CD4-positive, alpha-beta T cell treated with Interleukin-4 for 4 hours (primary cell): Measurements from ENCODE around the gene OR2AK2.

Experiments
- DNase-seq: peaks from one replicate; pipeline ENCODE4 v3.0.0-alpha.2; 2020

Gene OR2AK2

GRCh38 chr1:247964933-247965332 is at the start of gene OR2AK2:
OR2AK2 (plus strand) TSS chr1:247965233; CDS start chr1:247965377, 144 bp downstream.
- no peak for DNase-seq

- DNase-seq, result no peak
Observed at GRCh38 chr1:247919952-247920351, 45.1 kb upstream of the OR2AK2 start, which contains the start of gene OR2T8. OR2T8 (plus strand) TSS chr1:247920252; CDS start chr1:247921018, 766 bp downstream.

GRCh38 chr1:247923941-247924340 is 41.1 kb upstream of the OR2AK2 start:
- no peak for DNase-seq

- no peak for DNase-seq
Observed at GRCh38 chr1:247924868-247925267, 40.2 kb upstream of the OR2AK2 start, which contains the start of gene OR2AJ1. OR2AJ1 (plus strand) TSS chr1:247924889; CDS start chr1:247933769, 8,880 bp downstream.

- no peak for DNase-seq
Observed at GRCh38 chr1:247933989-247934388, 31.0 kb upstream of the OR2AK2 start.

GRCh38 chr1:247935781-247936180 is 29.3 kb upstream of the OR2AK2 start:
- DNase-seq, result no peak

GRCh38 chr1:247936415-247936814 is 28.6 kb upstream of the OR2AK2 start:
- DNase-seq, result no peak

- DNase-seq, result peak; percentile 80
Observed at GRCh38 chr1:247936965-247937734, 27.9 kb upstream of the OR2AK2 start.

- no peak for DNase-seq
Observed at GRCh38 chr1:247942624-247943023, 22.4 kb upstream of the OR2AK2 start.

GRCh38 chr1:247948558-247948957 is 16.5 kb upstream of the OR2AK2 start, which contains the start of gene OR2L8:
OR2L8 (plus strand) TSS chr1:247948858; CDS start chr1:247948858, 0 bp downstream.
- no peak for DNase-seq

GRCh38 chr1:247953408-247953807 is 11.6 kb upstream of the OR2AK2 start:
- no peak for DNase-seq

GRCh38 chr1:247961791-247962190 is 3.2 kb upstream of the OR2AK2 start:
- DNase-seq, result no peak

- no peak for DNase-seq
Observed at GRCh38 chr1:247962911-247963588, 2.0 kb upstream of the OR2AK2 start.

- no peak for DNase-seq
Observed at GRCh38 chr1:247966532-247967204, 1.6 kb downstream of the OR2AK2 start.

- no peak for DNase-seq
Observed at GRCh38 chr1:247992986-247993385, 28.0 kb downstream of the OR2AK2 start.

- DNase-seq, result no peak
Observed at GRCh38 chr1:247998811-247999210, 33.8 kb downstream of the OR2AK2 start.

- DNase-seq, result no peak
Observed at GRCh38 chr1:248000169-248000568, 35.1 kb downstream of the OR2AK2 start.

- no peak for DNase-seq
Observed at GRCh38 chr1:248007778-248008177, 42.7 kb downstream of the OR2AK2 start.

GRCh38 chr1:248009681-248010080 is 44.6 kb downstream of the OR2AK2 start:
- no peak for DNase-seq

- no peak for DNase-seq
Observed at GRCh38 chr1:248013229-248013710, 48.2 kb downstream of the OR2AK2 start, which contains the start of gene OR2L5. OR2L5 (plus strand) TSS chr1:248013660; CDS start chr1:248021948, 8,288 bp downstream.

GRCh38 chr1:248015803-248016202 is 50.8 kb downstream of the OR2AK2 start:
- no peak for DNase-seq
